ENCODE measurements around the gene CCDC183.

Gene CCDC183

DNA sequence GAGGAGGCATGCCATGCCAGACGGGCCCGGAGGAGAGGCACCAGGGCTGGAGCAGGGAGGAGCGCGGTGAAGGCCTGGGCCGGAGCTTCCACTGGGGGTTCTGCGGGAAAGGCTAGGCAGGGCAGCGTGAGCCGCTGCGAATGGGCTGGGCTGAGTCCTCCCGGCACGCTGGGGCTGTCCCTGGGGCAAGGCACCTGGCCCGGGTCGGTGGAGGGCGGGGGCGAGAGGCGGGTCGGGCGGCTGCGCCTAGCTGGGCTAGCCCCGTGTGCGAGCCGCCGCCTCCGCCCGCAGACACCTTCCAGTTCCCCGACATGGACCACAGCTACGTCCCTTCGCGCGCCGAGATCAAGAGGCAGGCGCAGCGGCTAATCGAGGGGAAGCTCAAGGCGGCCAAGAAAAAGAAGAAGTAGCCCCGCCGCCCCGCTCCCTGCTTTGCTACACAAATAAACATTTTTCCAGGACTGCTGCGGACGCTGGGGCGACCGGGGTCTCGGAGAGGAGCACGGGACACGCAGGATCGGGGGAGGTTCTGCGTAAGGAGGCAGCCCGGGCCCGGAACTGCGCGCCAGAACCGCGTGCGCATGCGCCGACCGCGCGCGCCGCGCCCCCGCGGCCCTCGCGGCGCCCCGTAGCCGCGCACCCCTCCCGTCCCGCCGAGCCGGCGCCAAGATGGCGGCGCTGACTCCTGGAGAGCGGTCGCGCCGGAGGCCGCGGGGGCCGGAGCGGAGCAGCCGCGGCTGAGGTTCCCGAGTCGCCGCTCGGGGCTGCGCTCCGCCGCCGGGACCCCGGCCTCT, 11.3 kb downstream of the CCDC183 start, which contains the start of gene RABL6:
Gene RABL6, plus strand, starts transcription at position 668 of the 794 bp plus-strand sequence. CDS start 249 bp downstream, outside the sequence.
- peak within 1 kb of the TSS; percentile 90 for H3K4me3 ChIP-seq (ENCODE audit: low read length)
- H4K20me1 ChIP-seq (ENCODE audit: insufficient read depth, low read length): no peaks in the 10 kb centered on the region
- peak within 1 kb of the TSS; percentile 92 for H2AFZ ChIP-seq (ENCODE audit: low read length)
- peak; percentile 78 for DNase-seq
- no peaks in the 10 kb centered on the region for H3K9me2 ChIP-seq (replicated peaks; ENCODE audit: insufficient read depth, low read length)
- H3K27ac ChIP-seq (ENCODE audit: low read length): peak within 1 kb of the TSS; percentile 65; the same call in 1 of the 2 replicates
- H3K79me2 ChIP-seq (ENCODE audit: low read length): peaks cover 54% of the 10 kb centered on the region
- peaks cover 21% of the 10 kb centered on the region; the same call in 1 of the 2 replicates for H3K4me1 ChIP-seq (ENCODE audit: low read length)
- no peaks in the 10 kb centered on the region for H3K27me3 ChIP-seq (replicated peaks; ENCODE audit: insufficient read depth, low read length)
- peak within 1 kb of the TSS; percentile 88 for H3K9ac ChIP-seq (ENCODE audit: low read length)
- no peak for TF ChIP-seq EZH2 (optimal IDR thresholded peaks at IDR 0.05; ENCODE audit: low read depth, low read length)
- TF ChIP-seq EZH2phosphoT487 (IDR thresholded peaks at IDR 0.05; ENCODE audit: low read length): no peak
- TF ChIP-seq, protein P1, sequence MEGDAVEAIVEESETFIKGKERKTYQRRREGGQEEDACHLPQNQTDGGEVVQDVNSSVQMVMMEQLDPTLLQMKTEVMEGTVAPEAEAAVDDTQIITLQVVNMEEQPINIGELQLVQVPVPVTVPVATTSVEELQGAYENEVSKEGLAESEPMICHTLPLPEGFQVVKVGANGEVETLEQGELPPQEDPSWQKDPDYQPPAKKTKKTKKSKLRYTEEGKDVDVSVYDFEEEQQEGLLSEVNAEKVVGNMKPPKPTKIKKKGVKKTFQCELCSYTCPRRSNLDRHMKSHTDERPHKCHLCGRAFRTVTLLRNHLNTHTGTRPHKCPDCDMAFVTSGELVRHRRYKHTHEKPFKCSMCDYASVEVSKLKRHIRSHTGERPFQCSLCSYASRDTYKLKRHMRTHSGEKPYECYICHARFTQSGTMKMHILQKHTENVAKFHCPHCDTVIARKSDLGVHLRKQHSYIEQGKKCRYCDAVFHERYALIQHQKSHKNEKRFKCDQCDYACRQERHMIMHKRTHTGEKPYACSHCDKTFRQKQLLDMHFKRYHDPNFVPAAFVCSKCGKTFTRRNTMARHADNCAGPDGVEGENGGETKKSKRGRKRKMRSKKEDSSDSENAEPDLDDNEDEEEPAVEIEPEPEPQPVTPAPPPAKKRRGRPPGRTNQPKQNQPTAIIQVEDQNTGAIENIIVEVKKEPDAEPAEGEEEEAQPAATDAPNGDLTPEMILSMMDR (IDR thresholded peaks at IDR 0.05; ENCODE audit: low read length): no peak
- H3K4me2 ChIP-seq (ENCODE audit: low read depth, low read length): peak within 1 kb of the TSS; percentile 95
- peaks cover 3% of the 10 kb centered on the region; the same call in 1 of the 2 replicates for H3F3A ChIP-seq (ENCODE audit: insufficient read depth, low read length)
- H3K9me3 ChIP-seq (replicated peaks; ENCODE audit: insufficient read depth, low read length): no peaks in the 10 kb centered on the region
- H3K36me3 ChIP-seq (replicated peaks; ENCODE audit: insufficient read depth, low read length): no peaks in the 10 kb centered on the region

DNA sequence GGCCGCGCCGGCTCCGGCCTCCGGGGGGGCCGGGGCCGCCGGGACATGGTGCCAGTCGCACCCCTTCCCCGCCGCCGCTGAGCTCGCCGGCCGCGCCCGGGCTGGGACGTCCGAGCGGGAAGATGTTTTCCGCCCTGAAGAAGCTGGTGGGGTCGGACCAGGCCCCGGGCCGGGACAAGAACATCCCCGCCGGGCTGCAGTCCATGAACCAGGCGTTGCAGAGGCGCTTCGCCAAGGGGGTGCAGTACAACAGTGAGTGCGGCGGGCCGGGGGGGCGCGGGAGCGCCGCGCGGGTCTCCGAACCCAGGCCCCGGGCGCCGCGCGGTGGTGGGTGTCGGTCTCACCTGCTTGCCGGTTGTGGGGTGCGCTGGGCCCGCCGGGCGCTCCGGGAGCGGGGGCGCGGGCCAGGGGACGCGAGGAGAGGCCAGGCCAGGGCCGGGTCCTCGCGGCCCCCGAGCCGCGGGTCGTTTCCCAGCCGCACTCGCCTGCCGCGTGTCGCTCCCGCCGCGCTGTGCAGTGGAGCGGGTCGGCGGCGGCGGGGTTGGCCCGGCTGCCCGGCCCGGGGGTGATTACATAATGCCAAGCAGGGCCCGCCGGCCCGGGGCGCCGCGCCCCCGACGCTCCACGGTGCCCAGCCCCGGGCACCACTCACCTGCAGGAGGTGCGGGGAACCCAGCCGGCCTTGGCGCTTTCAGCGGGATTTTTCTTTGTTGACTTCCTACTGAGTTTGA, 12.1 kb downstream of the CCDC183 start:
- Histone ChIP-seq H3K4me3 (ENCODE audit: low read length) (peak overlapping the region; percentile 90), H3K4me1 (ENCODE audit: low read length) (peaks cover 21% of the 10 kb centered on the region; the same call in 1 of the 2 replicates), H3K4me2 (ENCODE audit: low read depth, low read length) (peak overlapping the region; percentile 57), H3K9me3 (replicated peaks; ENCODE audit: insufficient read depth, low read length) (no peaks in the 10 kb centered on the region), H3K27me3 (replicated peaks; ENCODE audit: insufficient read depth, low read length) (no peaks in the 10 kb centered on the region), H4K20me1 (ENCODE audit: insufficient read depth, low read length) (no peaks in the 10 kb centered on the region), H3K9ac (ENCODE audit: low read length) (peak overlapping the region; percentile 81), H3K36me3 (replicated peaks; ENCODE audit: insufficient read depth, low read length) (no peaks in the 10 kb centered on the region), H3K9me2 (replicated peaks; ENCODE audit: insufficient read depth, low read length) (no peaks in the 10 kb centered on the region), H3F3A (ENCODE audit: insufficient read depth, low read length) (peaks cover 3% of the 10 kb centered on the region; the same call in 1 of the 2 replicates), H3K79me2 (ENCODE audit: low read length) (peaks cover 62% of the 10 kb centered on the region), H3K27ac (ENCODE audit: low read length) (no peak overlapping the region), H2AFZ (ENCODE audit: low read length) (no peak overlapping the region; the same call in 1 of the 2 replicates)
- TF ChIP-seq, protein P1 (IDR thresholded peaks at IDR 0.05; ENCODE audit: low read length): no peak
- no peak for TF ChIP-seq EZH2 (optimal IDR thresholded peaks at IDR 0.05; ENCODE audit: low read depth, low read length)
- TF ChIP-seq EZH2phosphoT487 (IDR thresholded peaks at IDR 0.05; ENCODE audit: low read length): no peak
- peak; percentile 22 for DNase-seq

DNA sequence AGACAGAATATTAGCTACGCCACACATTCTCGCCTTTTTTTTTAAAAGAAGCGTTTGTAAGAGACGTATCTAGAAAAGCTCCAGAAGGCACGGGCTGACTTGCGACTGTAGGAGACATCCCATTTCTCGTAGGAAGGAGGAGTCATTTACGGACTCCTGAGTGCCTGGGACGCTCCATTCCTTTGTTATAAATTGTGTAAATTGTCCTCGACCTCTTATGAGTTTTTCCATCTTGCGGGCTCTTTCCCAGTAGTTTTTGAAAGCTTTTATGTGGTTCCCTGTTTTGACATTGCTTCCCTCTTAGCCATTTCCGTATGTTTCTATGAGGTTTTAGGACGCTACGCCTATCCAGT, 12.6 kb downstream of the CCDC183 start:
- DNase-seq: peak; percentile 14
- Histone ChIP-seq H4K20me1 (ENCODE audit: insufficient read depth, low read length) (no peaks in the 10 kb centered on the region), H3K27me3 (replicated peaks; ENCODE audit: insufficient read depth, low read length) (no peaks in the 10 kb centered on the region), H3K4me3 (ENCODE audit: low read length) (peak overlapping the region; percentile 90), H3K79me2 (ENCODE audit: low read length) (peaks cover 65% of the 10 kb centered on the region), H3K27ac (ENCODE audit: low read length) (no peak overlapping the region), H3K36me3 (replicated peaks; ENCODE audit: insufficient read depth, low read length) (no peaks in the 10 kb centered on the region), H2AFZ (ENCODE audit: low read length) (no peak overlapping the region), H3K9ac (ENCODE audit: low read length) (peak overlapping the region; percentile 58; the same call in 1 of the 2 replicates), H3K9me2 (replicated peaks; ENCODE audit: insufficient read depth, low read length) (no peaks in the 10 kb centered on the region), H3K9me3 (replicated peaks; ENCODE audit: insufficient read depth, low read length) (no peaks in the 10 kb centered on the region), H3K4me2 (ENCODE audit: low read depth, low read length) (peak overlapping the region; percentile 57), H3F3A (ENCODE audit: insufficient read depth, low read length) (peaks cover 3% of the 10 kb centered on the region; the same call in 1 of the 2 replicates), H3K4me1 (ENCODE audit: low read length) (peaks cover 21% of the 10 kb centered on the region; the same call in 1 of the 2 replicates)
- no peak for TF ChIP-seq EZH2 (optimal IDR thresholded peaks at IDR 0.05; ENCODE audit: low read depth, low read length)
- TF ChIP-seq EZH2phosphoT487 (IDR thresholded peaks at IDR 0.05; ENCODE audit: low read length): no peak
- TF ChIP-seq, protein P1 (IDR thresholded peaks at IDR 0.05; ENCODE audit: low read length): no peak
